Fibroblast of peridontal ligament (primary cell): ENCODE data around the gene FNDC7.
"Not testable (repeated sequence)": the region's sequence is repeated elsewhere in the genome, so short reads cannot be mapped to it uniquely, and the experiment has no call there.

Experiments
- DNase-seq: peaks from one replicate; pipeline ENCODE4 v3.0.0-alpha.2; 2010; ENCODE audit errors: extremely low read depth

FNDC7 gene

GRCh38 chr1:108742253-108742652, 29.5 kb downstream of the FNDC7 start:
- no peak for DNase-seq

- DNase-seq: no peak
Measured at GRCh38 chr1:108745980-108746381, 33.3 kb downstream of the FNDC7 start.

GRCh38 chr1:108746382-108747170, 33.9 kb downstream of the FNDC7 start, which contains the start of gene STXBP3:
STXBP3 (plus strand) TSS chr1:108746674; CDS start chr1:108746738, 64 bp downstream.
- DNase-seq: peak; percentile 97

- DNase-seq: peak; percentile 81
Measured at GRCh38 chr1:108747171-108747850, 34.6 kb downstream of the FNDC7 start.

GRCh38 chr1:108747898-108748297, 35.2 kb downstream of the FNDC7 start:
- no peak for DNase-seq

- DNase-seq: no peak
Measured at GRCh38 chr1:108749081-108749480, 36.4 kb downstream of the FNDC7 start.

GRCh38 chr1:108750476-108751181, 37.9 kb downstream of the FNDC7 start:
- no peak for DNase-seq

- no peak for DNase-seq
Measured at GRCh38 chr1:108753363-108753762, 40.7 kb downstream of the FNDC7 start.

GRCh38 chr1:108758796-108759195, 46.1 kb downstream of the FNDC7 start:
- no peak for DNase-seq

GRCh38 chr1:108767115-108767514, 54.4 kb downstream of the FNDC7 start:
- DNase-seq: no peak

- no peak for DNase-seq
Measured at GRCh38 chr1:108767708-108768107, 55.0 kb downstream of the FNDC7 start.

GRCh38 chr1:108777839-108778238, 65.1 kb downstream of the FNDC7 start:
- DNase-seq: no peak

- no peak for DNase-seq
Measured at GRCh38 chr1:108779455-108779854, 66.7 kb downstream of the FNDC7 start.

- DNase-seq: no peak
Measured at GRCh38 chr1:108780937-108781574, 68.3 kb downstream of the FNDC7 start.

GRCh38 chr1:108781575-108781944, 68.9 kb downstream of the FNDC7 start:
- DNase-seq: not testable (repeated sequence)

- DNase-seq: no peak
Measured at GRCh38 chr1:108785264-108785663, 72.6 kb downstream of the FNDC7 start.

- DNase-seq: no peak
Measured at GRCh38 chr1:108785880-108786279, 73.2 kb downstream of the FNDC7 start.

GRCh38 chr1:108791790-108792189, 79.1 kb downstream of the FNDC7 start:
- no peak for DNase-seq
